ENCODE measurements around the gene ZDHHC6. TPM values are rescaled to one million over a fixed set of nuclear protein-coding genes. Genes with fewer than 3 reads are reported as not detected.
"Not testable (repeated sequence)": the region's sequence is repeated elsewhere in the genome, so short reads cannot be mapped to it uniquely, and the experiment has no call there.

The ZDHHC6 gene
- polyA plus RNA-seq, 2 of the 4 experiments (the other 2 are of a cell fraction) = 37.2 to 57.0 TPM

DNA sequence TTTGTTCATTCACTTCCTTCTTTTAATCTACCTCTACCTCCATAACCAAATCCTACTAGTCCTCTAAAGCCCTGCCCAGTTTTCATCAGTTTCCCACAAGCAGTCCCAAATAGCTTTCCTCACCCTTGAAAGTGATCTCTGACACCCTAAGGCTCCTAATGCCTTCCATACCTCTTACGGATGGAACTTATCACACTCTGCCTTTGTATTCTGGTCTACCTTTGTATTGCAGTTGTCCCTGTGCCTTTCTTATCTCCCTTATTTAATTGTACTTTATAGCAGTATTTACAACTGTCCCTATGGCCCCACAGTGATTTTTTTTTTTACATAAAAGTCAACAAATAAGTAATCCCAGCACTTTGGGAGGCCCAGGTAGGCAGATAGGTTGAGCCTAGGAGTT lies 39.0 kb downstream of the ZDHHC6 start:
- ChIA-PET CTCF (no interaction called here), POLR2A (no interaction called here)
- ATAC-seq (no peak), DNase-seq (ENCODE audit: low read depth in 1 of 2, low spot score in 1 of 2) (no peak), FAIRE-seq (no peak)
- Histone ChIP-seq H3K9me3 (no peaks in the 10 kb centered on the region), H3K4me3 (no peak overlapping the region), H3K4me1 (no peaks in the 10 kb centered on the region), H3K4me2 (no peak overlapping the region), H3K27ac (no peak overlapping the region)
- no peak for TF ChIP-seq CBX8 (IDR thresholded peaks at IDR 0.05)
- WGBS (ENCODE audit: missing lambda C conversion rate) = 76% methylated on average over 1 of the region's 1 CpG

DNA sequence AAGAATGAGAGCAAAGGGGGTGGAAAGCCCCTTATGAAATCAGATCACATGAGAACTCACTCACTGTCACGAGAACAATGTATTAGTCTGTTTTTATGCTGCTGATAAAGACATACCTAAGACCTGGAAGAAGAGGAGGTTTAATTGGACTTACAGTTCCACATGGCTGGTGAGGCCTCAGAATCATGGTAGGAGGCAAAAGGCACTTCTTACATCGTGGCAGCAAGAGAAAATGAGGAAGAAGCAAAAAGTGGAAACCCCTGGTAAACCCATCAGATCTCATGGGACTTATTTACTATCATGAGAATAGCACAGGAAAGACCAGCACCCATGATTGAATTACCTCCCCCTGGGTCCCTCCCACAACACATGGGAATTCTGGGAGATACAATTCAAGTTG lies 39.9 kb downstream of the ZDHHC6 start:
- H3K27ac ChIP-seq; H3K9me3 ChIP-seq; ATAC-seq; DNase-seq (ENCODE audit: low read depth in 1 of 2, low spot score in 1 of 2); FAIRE-seq; H3K4me2 ChIP-seq; POLR2A ChIA-PET; CTCF ChIA-PET; H3K4me3 ChIP-seq; H3K4me1 ChIP-seq: not testable (repeated sequence)
- WGBS (ENCODE audit: missing lambda C conversion rate) = 16% methylated on average over 2 of the region's 2 CpGs

GRCh38 chr10:112404617-112405016 lies 42.1 kb downstream of the ZDHHC6 start:
- no peak for TF ChIP-seq CEBPB (IDR thresholded peaks at IDR 0.05)
- no peak for TF ChIP-seq MAFK (IDR thresholded peaks at IDR 0.05; ENCODE audit: partially characterized antibody)
- no peak for TF ChIP-seq TP53 (CRISPR knock-in tag; IDR thresholded peaks at IDR 0.05)
- TF ChIP-seq HOXB13 (CRISPR knock-in tag; IDR thresholded peaks at IDR 0.05; ENCODE audit: low read depth) = no peak
- no peak for TF ChIP-seq JUN (IDR thresholded peaks at IDR 0.05)
- TF ChIP-seq GATA3 (IDR thresholded peaks at IDR 0.05; ENCODE audit: borderline replicate concordance) = no peak
- CTCF ChIA-PET = interaction anchor here (0.5 kb wide), 1 partner anchor 45 kb away, joined by 3 read pairs; no protein-coding TSS in a partner anchor
- ATAC-seq (no peak), DNase-seq (ENCODE audit: low read depth in 1 of 2, low spot score in 1 of 2) (no peak), FAIRE-seq (no peak)
- Histone ChIP-seq H3K4me1 (no peaks in the 10 kb centered on the region), H3K9me3 (no peaks in the 10 kb centered on the region), H3K4me3 (no peak overlapping the region), H3K27ac (no peak overlapping the region), H3K4me2 (no peak overlapping the region)
- POLR2A ChIA-PET = no interaction called here
- 23% methylated on average over 3 of the region's 3 CpGs for WGBS (ENCODE audit: missing lambda C conversion rate)

DNA sequence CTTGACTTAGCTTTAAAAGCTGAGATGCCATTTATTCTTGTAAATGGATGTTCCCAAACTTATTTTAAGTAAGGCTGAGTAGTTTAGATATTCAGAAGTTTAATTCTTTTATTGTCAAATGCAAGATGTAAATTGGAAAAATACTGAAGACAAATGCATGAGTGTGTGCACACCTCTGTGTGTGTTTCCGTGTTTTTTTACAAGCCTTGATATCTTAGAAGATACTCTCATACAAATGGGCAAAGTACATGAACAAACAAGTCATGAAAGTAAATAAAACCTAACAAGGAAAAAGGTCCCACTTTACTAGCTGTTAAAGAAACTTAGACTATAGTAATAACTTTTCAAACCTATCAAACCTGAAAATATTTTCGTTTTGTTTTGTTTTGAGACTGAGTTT lies 43.8 kb downstream of the ZDHHC6 start:
- WGBS (ENCODE audit: missing lambda C conversion rate) = 32% methylated on average over 2 of the region's 2 CpGs

More for the DNA sequence above, 43.8 kb downstream of the ZDHHC6 start:
- Histone ChIP-seq H3K27ac (no peak overlapping the region), H3K4me3 (no peak overlapping the region), H3K9me3 (no peaks in the 10 kb centered on the region), H3K4me1 (no peaks in the 10 kb centered on the region), H3K4me2 (no peak overlapping the region)
- FAIRE-seq (no peak), DNase-seq (ENCODE audit: low read depth in 1 of 2, low spot score in 1 of 2) (no peak), ATAC-seq (no peak)
- CTCF ChIA-PET = interaction anchor here (1.3 kb wide), 1 partner anchor 15 kb away, joined by 3 read pairs; no protein-coding TSS in a partner anchor
- POLR2A ChIA-PET = no interaction called here
- TF ChIP-seq ZNF302 (CRISPR knock-in tag; IDR thresholded peaks at IDR 0.05) (no peak), RFX5 (IDR thresholded peaks at IDR 0.05) (no peak), KDM5A (IDR thresholded peaks at IDR 0.05) (no peak), ELK1 (IDR thresholded peaks at IDR 0.05; ENCODE audit: low read depth, low read length) (no peak), USF2 (IDR thresholded peaks at IDR 0.05) (no peak), EHF (CRISPR knock-in tag; IDR thresholded peaks at IDR 0.05) (no peak), NR3C1 (IDR thresholded peaks at IDR 0.05) (no peak), POLR2A (IDR thresholded peaks at IDR 0.05; ENCODE audit: low read length) (no peak), KDM1A (IDR thresholded peaks at IDR 0.05; ENCODE audit: low read depth) (no peak), BHLHE40 (IDR thresholded peaks at IDR 0.05; ENCODE audit: low read depth, low read length) (no peak), BCL3 (IDR thresholded peaks at IDR 0.05) (no peak), NPAS2 (CRISPR knock-in tag; IDR thresholded peaks at IDR 0.05; ENCODE audit: borderline replicate concordance) (no peak)
- TF ChIP-seq, protein P1, sequence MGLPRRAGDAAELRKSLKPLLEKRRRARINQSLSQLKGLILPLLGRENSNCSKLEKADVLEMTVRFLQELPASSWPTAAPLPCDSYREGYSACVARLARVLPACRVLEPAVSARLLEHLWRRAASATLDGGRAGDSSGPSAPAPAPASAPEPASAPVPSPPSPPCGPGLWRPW (IDR thresholded peaks at IDR 0.05) = no peak
- TF ChIP-seq, protein P2, sequence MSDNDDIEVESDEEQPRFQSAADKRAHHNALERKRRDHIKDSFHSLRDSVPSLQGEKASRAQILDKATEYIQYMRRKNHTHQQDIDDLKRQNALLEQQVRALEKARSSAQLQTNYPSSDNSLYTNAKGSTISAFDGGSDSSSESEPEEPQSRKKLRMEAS (IDR thresholded peaks at IDR 0.05) = no peak
